K562 (cell line): Measurements from ENCODE around the gene ALOXE3. TPM values are rescaled to one million over a fixed set of nuclear protein-coding genes. Genes with fewer than 3 reads are reported as not detected.

Source experiments
- ARID1B ChIP-seq: fragments of 450-650 bp; IDR thresholded peaks from 2 replicates; pipeline ENCODE4 v1.6.1; 2016; ENCODE audit warnings: antibody characterized with exemption, mild to moderate bottlenecking, inconsistent platforms
- CBFA2T2 ChIP-seq: fragments of 450-650 bp; conservative IDR thresholded peaks from 2 replicates; pipeline ENCODE4 v1.6.1; 2017; ENCODE audit warnings: mild to moderate bottlenecking
- CBX5 ChIP-seq: IDR thresholded peaks from 2 replicates; pipeline ENCODE4 v1.6.1; 2014; ENCODE audit warnings: low read depth, borderline replicate concordance
- CTBP1 ChIP-seq: fragments of 450-650 bp; IDR thresholded peaks from 2 replicates; pipeline ENCODE4 v1.6.1; 2016; ENCODE audit warnings: borderline replicate concordance
- GATAD2A ChIP-seq: fragments of 450-650 bp; IDR thresholded peaks from 2 replicates; pipeline ENCODE4 v1.6.1; 2017
- HMG20A ChIP-seq: fragments of 450-650 bp; formaldehyde crosslinking; conservative IDR thresholded peaks from 2 replicates; pipeline ENCODE4 v1.4.0; 2020; ENCODE audit warnings: mild to moderate bottlenecking, mixed read lengths
- MAZ ChIP-seq, 2 experiments: fragments of 450-650 bp in 1 of 2; sonication (generic) in 1 of 2; formaldehyde crosslinking; IDR thresholded peaks in 1 of 2; conservative IDR thresholded peaks in 1 of 2; 2 replicates each; pipeline versions ENCODE4 v1.4.0 to v1.5.0; 2020; ENCODE audit warnings: mild to moderate bottlenecking in 1 of 2, missing genetic modification reagents in 1 of 2
- NCOR1 ChIP-seq: fragments of 450-650 bp; IDR thresholded peaks from 2 replicates; pipeline ENCODE4 v1.6.1; 2016; ENCODE audit warnings: mild to moderate bottlenecking, moderate library complexity
- RBM39 ChIP-seq: fragments of 200-400 bp; formaldehyde crosslinking; optimal IDR thresholded peaks from 2 replicates; pipeline ENCODE3; 2018; ENCODE audit warnings: low read depth, low read length
- RFX1 ChIP-seq: fragments of 450-650 bp; IDR thresholded peaks from 2 replicates; pipeline ENCODE4 v1.6.1; 2016; ENCODE audit warnings: mild to moderate bottlenecking, moderate library complexity
- RNF2 ChIP-seq: sonication (generic); IDR thresholded peaks from 2 replicates; pipeline ENCODE4 v1.6.1; 2016
- SMARCA4 ChIP-seq: fragments of 450-650 bp; IDR thresholded peaks from 2 replicates; pipeline ENCODE4 v1.6.1; 2016
- ZNF217 ChIP-seq: sonication (generic); formaldehyde crosslinking; IDR thresholded peaks from 2 replicates; pipeline ENCODE4 v1.8.0; 2022; ENCODE audit warnings: mild to moderate bottlenecking, missing genetic modification reagents
- ZNF253 ChIP-seq: fragments of 250-450 bp; sonication (Bioruptor Pico); conservative IDR thresholded peaks from 2 replicates; pipeline ENCODE4 v1.6.1; 2021; ENCODE audit warnings: mild to moderate bottlenecking
- ZNF79 ChIP-seq: fragments of 250-450 bp; sonication (Bioruptor Pico); IDR thresholded peaks from 2 replicates; pipeline ENCODE4 v1.4.0; 2020; ENCODE audit warnings: low read depth, mild to moderate bottlenecking, moderate library complexity
- polyA plus RNA-seq, 8 experiments: library from polyadenylated mRNA; depleted of rRNA in 4 of 8; stranded (reverse) in 5 of 8; unstranded in 3 of 8; fragments of >200 nt; fragmentation: Nextera tagmentation in 2 of 8; fragmentation: Illumina TruSeq in 1 of 8; extraction: Ambion mirVana in 2 of 8; extraction: Trizol in 1 of 8; gene quantifications; 2 replicates each; pipeline versions ENCODE4 v1.2.1 to v1.2.3, GENCODE V29; 2011 to 2014; ENCODE audit warnings: inconsistent platforms in 1 of 8, missing spikeins in 1 of 8
- total RNA-seq, 7 experiments: library from RNA; depleted of rRNA in 6 of 7; stranded (reverse); fragments of >200 nt in 6 of 7; fragmentation: Illumina TruSeq in 2 of 7; extraction: Trizol in 2 of 7; gene quantifications; 2 replicates each; pipeline versions ENCODE4 v1.2.1 to v1.2.3, GENCODE V29; 2011 to 2021; ENCODE audit warnings: low replicate concordance in 1 of 7
- TF ChIP-seq, protein P1 (sequence below): fragments of 250-450 bp; sonication (Bioruptor Pico); IDR thresholded peaks from 2 replicates; pipeline ENCODE4 v1.4.0; 2020; ENCODE audit warnings: mild to moderate bottlenecking, moderate library complexity
- TF ChIP-seq, protein P2 (sequence below): fragments of 200-800 bp; sonication (Bioruptor generic); IDR thresholded peaks from 2 replicates; pipeline ENCODE4 v1.6.1; 2017; ENCODE audit warnings: missing genetic modification characterization, missing compliant biosample characterization
- TF ChIP-seq, protein P3 (sequence below): sonication (generic); formaldehyde crosslinking; IDR thresholded peaks from 2 replicates; pipeline ENCODE4 v1.8.0; 2022; ENCODE audit warnings: missing genetic modification reagents, mild to moderate bottlenecking, moderate library complexity, borderline replicate concordance
- TF ChIP-seq, protein P4 (sequence below): fragments of 450-650 bp; IDR thresholded peaks from 2 replicates; pipeline ENCODE4 v1.6.1; 2017; ENCODE audit warnings: antibody characterized with exemption
- TF ChIP-seq, protein P5 (sequence below): sonication (generic); formaldehyde crosslinking; IDR thresholded peaks from 2 replicates; pipeline ENCODE4 v1.8.1; 2022; ENCODE audit warnings: missing genetic modification reagents

The ALOXE3 gene
- total and polyA plus RNA-seq, 9 of the 15 experiments (the other 6 are each of a cell fraction or from before 2014, with no cell fraction given): 0.04 TPM; not detected in 8

DNA sequence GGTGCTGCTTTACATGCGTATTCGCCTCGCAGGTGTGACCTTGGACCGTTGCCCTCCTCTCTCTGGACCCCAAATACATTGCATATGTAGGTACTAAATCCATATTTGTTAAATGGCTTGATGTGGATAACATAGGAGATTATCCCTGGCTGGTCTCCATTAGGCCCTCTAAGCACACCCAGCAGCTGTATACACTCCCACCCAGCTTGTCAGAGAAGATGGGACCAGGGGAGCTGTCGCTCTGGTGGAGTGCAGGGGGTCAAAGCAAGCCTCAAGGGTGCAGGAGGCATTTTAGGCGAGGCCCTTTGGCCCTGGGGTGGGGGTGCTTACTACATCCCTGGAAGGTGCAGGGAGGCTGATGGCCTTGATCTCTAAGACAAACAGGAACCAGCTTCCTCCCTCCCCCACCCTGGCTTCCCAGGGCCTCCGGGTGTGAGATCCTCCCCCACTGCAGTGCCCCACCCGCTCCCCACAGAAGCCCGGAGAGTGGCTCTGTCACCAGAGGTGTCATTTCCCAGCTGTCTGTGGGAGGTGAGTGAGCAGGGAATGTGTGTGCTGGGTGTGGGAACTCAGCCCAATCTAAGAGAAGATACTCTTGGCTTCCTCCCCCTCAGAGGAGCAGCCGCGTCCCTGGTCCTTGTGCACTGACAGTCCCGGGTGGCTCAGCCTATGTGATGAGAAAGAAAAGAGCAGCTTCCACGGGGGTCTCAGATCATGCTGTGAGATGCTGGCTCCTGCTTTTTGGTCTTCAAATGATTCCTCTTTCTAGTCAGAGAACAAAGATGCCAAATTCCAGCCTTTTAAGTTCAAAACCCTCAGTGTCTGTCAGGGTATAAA is 45.9 kb upstream of the ALOXE3 start (continued):
- TF ChIP-seq, protein P1, sequence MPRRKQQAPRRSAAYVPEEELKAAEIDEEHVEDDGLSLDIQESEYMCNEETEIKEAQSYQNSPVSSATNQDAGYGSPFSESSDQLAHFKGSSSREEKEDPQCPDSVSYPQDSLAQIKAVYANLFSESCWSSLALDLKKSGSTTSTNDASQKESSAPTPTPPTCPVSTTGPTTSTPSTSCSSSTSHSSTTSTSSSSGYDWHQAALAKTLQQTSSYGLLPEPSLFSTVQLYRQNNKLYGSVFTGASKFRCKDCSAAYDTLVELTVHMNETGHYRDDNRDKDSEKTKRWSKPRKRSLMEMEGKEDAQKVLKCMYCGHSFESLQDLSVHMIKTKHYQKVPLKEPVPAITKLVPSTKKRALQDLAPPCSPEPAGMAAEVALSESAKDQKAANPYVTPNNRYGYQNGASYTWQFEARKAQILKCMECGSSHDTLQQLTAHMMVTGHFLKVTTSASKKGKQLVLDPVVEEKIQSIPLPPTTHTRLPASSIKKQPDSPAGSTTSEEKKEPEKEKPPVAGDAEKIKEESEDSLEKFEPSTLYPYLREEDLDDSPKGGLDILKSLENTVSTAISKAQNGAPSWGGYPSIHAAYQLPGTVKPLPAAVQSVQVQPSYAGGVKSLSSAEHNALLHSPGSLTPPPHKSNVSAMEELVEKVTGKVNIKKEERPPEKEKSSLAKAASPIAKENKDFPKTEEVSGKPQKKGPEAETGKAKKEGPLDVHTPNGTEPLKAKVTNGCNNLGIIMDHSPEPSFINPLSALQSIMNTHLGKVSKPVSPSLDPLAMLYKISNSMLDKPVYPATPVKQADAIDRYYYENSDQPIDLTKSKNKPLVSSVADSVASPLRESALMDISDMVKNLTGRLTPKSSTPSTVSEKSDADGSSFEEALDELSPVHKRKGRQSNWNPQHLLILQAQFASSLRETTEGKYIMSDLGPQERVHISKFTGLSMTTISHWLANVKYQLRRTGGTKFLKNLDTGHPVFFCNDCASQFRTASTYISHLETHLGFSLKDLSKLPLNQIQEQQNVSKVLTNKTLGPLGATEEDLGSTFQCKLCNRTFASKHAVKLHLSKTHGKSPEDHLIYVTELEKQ: no peak
- TF ChIP-seq, protein P2, sequence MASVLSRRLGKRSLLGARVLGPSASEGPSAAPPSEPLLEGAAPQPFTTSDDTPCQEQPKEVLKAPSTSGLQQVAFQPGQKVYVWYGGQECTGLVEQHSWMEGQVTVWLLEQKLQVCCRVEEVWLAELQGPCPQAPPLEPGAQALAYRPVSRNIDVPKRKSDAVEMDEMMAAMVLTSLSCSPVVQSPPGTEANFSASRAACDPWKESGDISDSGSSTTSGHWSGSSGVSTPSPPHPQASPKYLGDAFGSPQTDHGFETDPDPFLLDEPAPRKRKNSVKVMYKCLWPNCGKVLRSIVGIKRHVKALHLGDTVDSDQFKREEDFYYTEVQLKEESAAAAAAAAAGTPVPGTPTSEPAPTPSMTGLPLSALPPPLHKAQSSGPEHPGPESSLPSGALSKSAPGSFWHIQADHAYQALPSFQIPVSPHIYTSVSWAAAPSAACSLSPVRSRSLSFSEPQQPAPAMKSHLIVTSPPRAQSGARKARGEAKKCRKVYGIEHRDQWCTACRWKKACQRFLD (CRISPR knock-in tag): peak; percentile 67; the same call in 1 of the 2 replicates
- TF ChIP-seq, protein P3, sequence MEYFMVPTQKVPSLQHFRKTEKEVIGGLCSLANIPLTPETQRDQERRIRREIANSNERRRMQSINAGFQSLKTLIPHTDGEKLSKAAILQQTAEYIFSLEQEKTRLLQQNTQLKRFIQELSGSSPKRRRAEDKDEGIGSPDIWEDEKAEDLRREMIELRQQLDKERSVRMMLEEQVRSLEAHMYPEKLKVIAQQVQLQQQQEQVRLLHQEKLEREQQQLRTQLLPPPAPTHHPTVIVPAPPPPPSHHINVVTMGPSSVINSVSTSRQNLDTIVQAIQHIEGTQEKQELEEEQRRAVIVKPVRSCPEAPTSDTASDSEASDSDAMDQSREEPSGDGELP (CRISPR knock-in tag): peak; percentile 97
- TF ChIP-seq ARID1B (peak; percentile 65; the same call in 1 of the 2 replicates), SMARCA4 (peak; percentile 60), ZNF217 (no peak), HMG20A (CRISPR knock-in tag) (no peak), GATAD2A (peak; percentile 95), RFX1 (no peak), ZNF79 (CRISPR knock-in tag) (no peak), NCOR1 (peak; percentile 61), ZNF253 (CRISPR knock-in tag) (no peak), MAZ (CRISPR knock-in tag; conservative IDR thresholded peaks at IDR 0.05 in 1 of 2, IDR thresholded peaks at IDR 0.05 in 1 of 2) (peak; percentile 84 to 90), RNF2 (peak; percentile 93), CTBP1 (peak; percentile 74), CBFA2T2 (peak; percentile 38; the same call in 1 of the 2 replicates), RBM39 (no peak), CBX5 (no peak)
- TF ChIP-seq, protein P4, sequence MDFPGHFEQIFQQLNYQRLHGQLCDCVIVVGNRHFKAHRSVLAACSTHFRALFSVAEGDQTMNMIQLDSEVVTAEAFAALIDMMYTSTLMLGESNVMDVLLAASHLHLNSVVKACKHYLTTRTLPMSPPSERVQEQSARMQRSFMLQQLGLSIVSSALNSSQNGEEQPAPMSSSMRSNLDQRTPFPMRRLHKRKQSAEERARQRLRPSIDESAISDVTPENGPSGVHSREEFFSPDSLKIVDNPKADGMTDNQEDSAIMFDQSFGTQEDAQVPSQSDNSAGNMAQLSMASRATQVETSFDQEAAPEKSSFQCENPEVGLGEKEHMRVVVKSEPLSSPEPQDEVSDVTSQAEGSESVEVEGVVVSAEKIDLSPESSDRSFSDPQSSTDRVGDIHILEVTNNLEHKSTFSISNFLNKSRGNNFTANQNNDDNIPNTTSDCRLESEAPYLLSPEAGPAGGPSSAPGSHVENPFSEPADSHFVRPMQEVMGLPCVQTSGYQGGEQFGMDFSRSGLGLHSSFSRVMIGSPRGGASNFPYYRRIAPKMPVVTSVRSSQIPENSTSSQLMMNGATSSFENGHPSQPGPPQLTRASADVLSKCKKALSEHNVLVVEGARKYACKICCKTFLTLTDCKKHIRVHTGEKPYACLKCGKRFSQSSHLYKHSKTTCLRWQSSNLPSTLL: no peak
- TF ChIP-seq, protein P5, sequence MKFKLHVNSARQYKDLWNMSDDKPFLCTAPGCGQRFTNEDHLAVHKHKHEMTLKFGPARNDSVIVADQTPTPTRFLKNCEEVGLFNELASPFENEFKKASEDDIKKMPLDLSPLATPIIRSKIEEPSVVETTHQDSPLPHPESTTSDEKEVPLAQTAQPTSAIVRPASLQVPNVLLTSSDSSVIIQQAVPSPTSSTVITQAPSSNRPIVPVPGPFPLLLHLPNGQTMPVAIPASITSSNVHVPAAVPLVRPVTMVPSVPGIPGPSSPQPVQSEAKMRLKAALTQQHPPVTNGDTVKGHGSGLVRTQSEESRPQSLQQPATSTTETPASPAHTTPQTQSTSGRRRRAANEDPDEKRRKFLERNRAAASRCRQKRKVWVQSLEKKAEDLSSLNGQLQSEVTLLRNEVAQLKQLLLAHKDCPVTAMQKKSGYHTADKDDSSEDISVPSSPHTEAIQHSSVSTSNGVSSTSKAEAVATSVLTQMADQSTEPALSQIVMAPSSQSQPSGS: no peak
